Rectal smooth muscle tissue (tissue), 1 donor: ENCODE measurements around the gene TUBB3.
"Not testable (repeated sequence)": the region's sequence is repeated elsewhere in the genome, so short reads cannot be mapped to it uniquely, and the experiment has no call there.

Experiments used
- H3K27ac ChIP-seq: one replicate; pipeline ENCODE4 v1.7.0; 2013; ENCODE audit warnings: low read depth, low read length, inconsistent platforms
- H3K27me3 ChIP-seq: one replicate; pipeline ENCODE4 v1.7.0; 2013; ENCODE audit warnings: low read length; ENCODE audit not compliant: control insufficient read depth, insufficient read depth
- H3K36me3 ChIP-seq: one replicate; pipeline ENCODE4 v1.7.0; 2013; ENCODE audit warnings: low read length; ENCODE audit not compliant: control insufficient read depth, insufficient read depth
- H3K4me1 ChIP-seq: one replicate; pipeline ENCODE4 v1.7.0; 2013; ENCODE audit warnings: low read length; ENCODE audit not compliant: control insufficient read depth, insufficient read depth
- H3K4me3 ChIP-seq: one replicate; pipeline ENCODE4 v1.7.0; 2013; ENCODE audit warnings: low read length
- H3K9ac ChIP-seq: one replicate; pipeline ENCODE4 v1.7.0; 2013; ENCODE audit warnings: low read length

Gene TUBB3

GRCh38 chr16:89906140-89907025, 16.8 kb upstream of the TUBB3 start:
- Histone ChIP-seq H3K36me3 (peaks cover 36% of the 10 kb centered on the region), H3K4me1 (no peaks in the 10 kb centered on the region), H3K27me3 (no peaks in the 10 kb centered on the region), H3K4me3 (no peak overlapping the region), H3K27ac (no peak overlapping the region), H3K9ac (no peak overlapping the region)

- Histone ChIP-seq H3K27ac (no peak overlapping the region), H3K9ac (no peak overlapping the region), H3K36me3 (peaks cover 38% of the 10 kb centered on the region), H3K4me3 (no peak overlapping the region), H3K27me3 (no peaks in the 10 kb centered on the region), H3K4me1 (no peaks in the 10 kb centered on the region)
These were observed 15.9 kb upstream of the TUBB3 start for GRCh38 chr16:89907055-89907814.

GRCh38 chr16:89908236-89908635, 14.9 kb upstream of the TUBB3 start:
- Histone ChIP-seq H3K9ac (no peak overlapping the region), H3K4me3 (no peak overlapping the region), H3K36me3 (peaks cover 33% of the 10 kb centered on the region), H3K4me1 (no peaks in the 10 kb centered on the region), H3K27ac (no peak overlapping the region), H3K27me3 (no peaks in the 10 kb centered on the region)

- no peaks in the 10 kb centered on the region for H3K4me1 ChIP-seq
- no peak overlapping the region for H3K9ac ChIP-seq
- H3K27ac ChIP-seq: no peak overlapping the region
- H3K36me3 ChIP-seq: peaks cover 25% of the 10 kb centered on the region
- H3K27me3 ChIP-seq: no peaks in the 10 kb centered on the region
- H3K4me3 ChIP-seq: no peak overlapping the region
These were observed 13.1 kb upstream of the TUBB3 start for GRCh38 chr16:89909777-89910716.

- H3K4me1 ChIP-seq: no peaks in the 10 kb centered on the region
- H3K4me3 ChIP-seq: no peak overlapping the region
- no peaks in the 10 kb centered on the region for H3K27me3 ChIP-seq
- peaks cover 22% of the 10 kb centered on the region for H3K36me3 ChIP-seq
- no peak overlapping the region for H3K27ac ChIP-seq
- H3K9ac ChIP-seq: no peak overlapping the region
These were observed 12.3 kb upstream of the TUBB3 start for GRCh38 chr16:89910717-89911354.

GRCh38 chr16:89911375-89911774, 11.8 kb upstream of the TUBB3 start:
- no peak overlapping the region for H3K27ac ChIP-seq
- peaks cover 17% of the 10 kb centered on the region for H3K36me3 ChIP-seq
- no peak overlapping the region for H3K4me3 ChIP-seq
- no peaks in the 10 kb centered on the region for H3K4me1 ChIP-seq
- no peaks in the 10 kb centered on the region for H3K27me3 ChIP-seq
- no peak overlapping the region for H3K9ac ChIP-seq

GRCh38 chr16:89912143-89912542, 11.0 kb upstream of the TUBB3 start:
- peaks cover 9% of the 10 kb centered on the region for H3K36me3 ChIP-seq
- no peak overlapping the region for H3K27ac ChIP-seq
- no peaks in the 10 kb centered on the region for H3K4me1 ChIP-seq
- no peaks in the 10 kb centered on the region for H3K27me3 ChIP-seq
- no peak overlapping the region for H3K4me3 ChIP-seq
- H3K9ac ChIP-seq: no peak overlapping the region

- Histone ChIP-seq H3K9ac (no peak overlapping the region), H3K4me3 (no peak overlapping the region), H3K27me3 (no peaks in the 10 kb centered on the region), H3K36me3 (peaks cover 9% of the 10 kb centered on the region), H3K4me1 (peaks cover 1% of the 10 kb centered on the region), H3K27ac (no peak overlapping the region)
These were observed 10.5 kb upstream of the TUBB3 start for GRCh38 chr16:89912627-89913026.

- peaks cover 10% of the 10 kb centered on the region for H3K4me1 ChIP-seq
- no peaks in the 10 kb centered on the region for H3K27me3 ChIP-seq
- no peak overlapping the region for H3K27ac ChIP-seq
- H3K4me3 ChIP-seq: no peak overlapping the region
- peaks cover 8% of the 10 kb centered on the region for H3K36me3 ChIP-seq
- H3K9ac ChIP-seq: no peak overlapping the region
These were observed 9.4 kb upstream of the TUBB3 start for GRCh38 chr16:89913408-89914387.

- not testable (repeated sequence) for H3K9ac ChIP-seq, H3K27ac ChIP-seq, H3K27me3 ChIP-seq, H3K36me3 ChIP-seq, H3K4me3 ChIP-seq
- H3K4me1 ChIP-seq: peaks cover 10% of the 10 kb centered on the region
These were observed 8.4 kb upstream of the TUBB3 start for GRCh38 chr16:89914642-89915285.
